IMR-90 (cell line): ENCODE data around the gene CPNE4. TPM values are rescaled to one million over a fixed set of nuclear protein-coding genes. Genes with fewer than 3 reads are reported as not detected.

ENCODE experiments used
- ATAC-seq: fragments of 200-7000 bp; cut with Tn5 transposase; 2 replicates; pipeline ENCODE4 v1.9.1; 2020; ENCODE audit warnings: low read depth, mild to moderate bottlenecking, moderate library complexity
- BruUV-seq: library from RNA; stranded (reverse); fragments of 400-500 nt; replicated peaks from 2 replicates; lab custom pipeline; 2021; lab: Mats Ljungman, UMichigan
- CTCF ChIA-PET: fragments of 300-600 bp; formaldehyde crosslinking; extraction: SDS; loops from one replicate; lab custom pipeline; 2021; ENCODE audit warnings: antibody characterized with exemption; lab: Yijun Ruan, JAX
- POLR2A ChIA-PET: fragments of 300-600 bp; sonication (Branson Sonifier 250); formaldehyde crosslinking; loops from one replicate; lab custom pipeline; 2022; ENCODE audit warnings: antibody characterized with exemption; ENCODE audit not compliant: unreplicated experiment; lab: Charles Lee
- DNase-seq: peaks from one replicate; pipeline ENCODE4 v3.0.0; 2013
- H2AFZ ChIP-seq: replicated peaks from 2 replicates; pipeline ENCODE3; 2013; ENCODE audit warnings: low read length, mild to moderate bottlenecking; ENCODE audit not compliant: poor library complexity
- H2AK5ac ChIP-seq: 2 replicates; pipeline ENCODE4 v1.6.1; 2013; ENCODE audit warnings: low read depth, low read length, inconsistent platforms
- H2AK9ac ChIP-seq: replicated peaks from 2 replicates; pipeline ENCODE3; 2013; ENCODE audit warnings: mild to moderate bottlenecking, low read depth, low read length, moderate library complexity; ENCODE audit not compliant: poor library complexity
- H2BK120ac ChIP-seq: 2 replicates; pipeline ENCODE4 v1.6.1; 2013; ENCODE audit warnings: low read depth, low read length, inconsistent platforms
- H2BK15ac ChIP-seq: 3 replicates; pipeline ENCODE4 v1.6.1; 2013; ENCODE audit warnings: low read depth, low read length, inconsistent platforms
- H2BK20ac ChIP-seq: 2 replicates; pipeline ENCODE4 v1.6.1; 2013; ENCODE audit warnings: low read depth, mild to moderate bottlenecking, inconsistent platforms, low read length, moderate library complexity
- H2BK5ac ChIP-seq: 2 replicates; pipeline ENCODE4 v1.6.1; 2013; ENCODE audit warnings: mild to moderate bottlenecking, low read depth, low read length, inconsistent platforms; ENCODE audit not compliant: poor library complexity, severe bottlenecking
- H3K14ac ChIP-seq: replicated peaks from 2 replicates; pipeline ENCODE4 v1.6.1; 2013; ENCODE audit warnings: low read depth, low read length, inconsistent platforms
- H3K18ac ChIP-seq: 2 replicates; pipeline ENCODE4 v1.6.1; 2013; ENCODE audit warnings: low read depth, low read length, control low read depth
- H3K23ac ChIP-seq: 2 replicates; pipeline ENCODE4 v1.6.1; 2013; ENCODE audit warnings: low read depth, low read length, inconsistent platforms
- H3K27ac ChIP-seq: 2 replicates; pipeline ENCODE4 v1.5.1; 2013; ENCODE audit warnings: mild to moderate bottlenecking, control low read depth, low read length; ENCODE audit not compliant: insufficient read depth
- H3K27me3 ChIP-seq: 2 replicates; pipeline ENCODE4 v1.6.1; 2013; ENCODE audit warnings: low read length; ENCODE audit not compliant: control insufficient read depth, insufficient read depth
- H3K36me3 ChIP-seq: 2 replicates; pipeline ENCODE4 v1.6.1; 2013; ENCODE audit warnings: low read length, mixed read lengths; ENCODE audit not compliant: control insufficient read depth, insufficient read depth
- H3K4ac ChIP-seq: 2 replicates; pipeline ENCODE4 v1.6.1; 2013; ENCODE audit warnings: low read depth, low read length, inconsistent platforms
- H3K4me1 ChIP-seq: 2 replicates; pipeline ENCODE4 v1.6.1; 2013; ENCODE audit warnings: low read length, mixed read lengths; ENCODE audit not compliant: control insufficient read depth, insufficient read depth
- H3K4me2 ChIP-seq: 2 replicates; pipeline ENCODE4 v1.6.1; 2013; ENCODE audit warnings: low read depth, mild to moderate bottlenecking, control low read depth, low read length, moderate library complexity
- H3K4me3 ChIP-seq: 2 replicates; pipeline ENCODE4 v1.5.1; 2013; ENCODE audit warnings: low read depth, mild to moderate bottlenecking, control low read depth, low read length, moderate library complexity; ENCODE audit not compliant: insufficient read depth
- H3K56ac ChIP-seq: 2 replicates; pipeline ENCODE4 v1.6.1; 2013; ENCODE audit warnings: low read length, inconsistent platforms; ENCODE audit not compliant: insufficient read depth; ENCODE audit errors: extremely low read depth
- H3K79me1 ChIP-seq, 2 experiments: 2 replicates each; pipeline ENCODE4 v1.6.1; 2013; ENCODE audit warnings: low read length in 2 of 2, inconsistent platforms in 1 of 2, low read depth in 1 of 2
- H3K9ac ChIP-seq: 2 replicates; pipeline ENCODE4 v1.6.1; 2013; ENCODE audit warnings: low read depth, low read length, control low read depth
- H3K9me1 ChIP-seq: 2 replicates; pipeline ENCODE4 v1.6.1; 2013; ENCODE audit warnings: low read length, inconsistent platforms; ENCODE audit not compliant: insufficient read depth
- H3K9me3 ChIP-seq: 2 replicates; pipeline ENCODE4 v1.6.1; 2013; ENCODE audit warnings: low read length; ENCODE audit not compliant: control insufficient read depth, insufficient read depth
- H4K20me1 ChIP-seq: 2 replicates; pipeline ENCODE4 v1.6.1; 2013; ENCODE audit warnings: low read length, inconsistent platforms; ENCODE audit not compliant: insufficient read depth
- H4K5ac ChIP-seq: 2 replicates; pipeline ENCODE4 v1.6.1; 2013; ENCODE audit warnings: mild to moderate bottlenecking, low read depth, low read length, control low read depth
- H4K8ac ChIP-seq, 2 experiments: 2 replicates each; pipeline ENCODE4 v1.6.1; 2013; ENCODE audit warnings: low read depth in 2 of 2, low read length in 2 of 2, control low read depth in 1 of 2, inconsistent platforms in 1 of 2
- H4K91ac ChIP-seq: 2 replicates; pipeline ENCODE4 v1.6.1; 2013; ENCODE audit warnings: low read depth, low read length, inconsistent platforms; ENCODE audit not compliant: insufficient read depth
- BHLHE40 ChIP-seq: fragments of 150-350 bp; IDR thresholded peaks from 2 replicates; pipeline ENCODE4 v1.6.1; 2016; ENCODE audit warnings: mild to moderate bottlenecking, low read depth, low read length
- CHD1 ChIP-seq: IDR thresholded peaks from 2 replicates; pipeline ENCODE4 v1.6.1; 2012; ENCODE audit warnings: low read depth, low read length, improper control_type of control experiment
- FOS ChIP-seq: fragments of 150-350 bp; IDR thresholded peaks from 2 replicates; pipeline ENCODE4 v1.6.1; 2016; ENCODE audit warnings: low read depth, low read length
- NFE2L2 ChIP-seq: fragments of 150-350 bp; IDR thresholded peaks from 2 replicates; pipeline ENCODE4 v1.6.1; 2016; ENCODE audit warnings: low read depth, mild to moderate bottlenecking, low read length
- RAD21 ChIP-seq: IDR thresholded peaks from 2 replicates; pipeline ENCODE4 v1.6.1; 2012; ENCODE audit warnings: low read length, improper control_type of control experiment
- RCOR1 ChIP-seq: IDR thresholded peaks from 2 replicates; pipeline ENCODE4 v1.6.1; 2012; ENCODE audit warnings: mild to moderate bottlenecking, low read length, improper control_type of control experiment; ENCODE audit not compliant: insufficient replicate concordance
- USF2 ChIP-seq: fragments of 150-350 bp; IDR thresholded peaks from 2 replicates; pipeline ENCODE4 v1.6.1; 2017; ENCODE audit warnings: mild to moderate bottlenecking, antibody characterized with exemption, low read length, low read depth
- WGBS, 2 experiments: methylation state at CpG; one replicate each; pipeline versions ENCODE4 v1.1.5 to v1.1.7; 2013; ENCODE audit warnings: missing lambda C conversion rate in 2 of 2; ENCODE audit not compliant: insufficient read length in 1 of 2; ENCODE audit errors: extremely low coverage in 2 of 2; 5-methylcytosine and 5-hydroxymethylcytosine counted together
- dilution Hi-C: fragments of 300-500 bp; cut with HindIII; formaldehyde crosslinking; loops from one replicate; pipeline ENCODE4 v1.14.3; 2018; ENCODE audit warnings: low sequenced_read_pairs; ENCODE audit not compliant: unreplicated experiment
- in situ Hi-C: fragments of 300-500 bp; cut with MboI; formaldehyde crosslinking; loops from 3 replicates; pipeline ENCODE4 v1.14.3; 2019; ENCODE audit warnings: low sequenced_read_pairs, inconsistent platforms, mixed read lengths
- intact Hi-C: fragments of 100-400 bp; cut with micrococcal nuclease; formaldehyde crosslinking; loops from 2 replicates; pipeline ENCODE4 v1.10.0; 2022
- polyA plus RNA-seq, 3 experiments: library from polyadenylated mRNA; depleted of rRNA; stranded (reverse); fragments of >200 nt; gene quantifications; 2 replicates each; pipeline ENCODE4 v1.2.3, GENCODE V29; 2012; ENCODE audit warnings: low replicate concordance in 1 of 3
- total RNA-seq: library from RNA; depleted of rRNA; stranded (reverse); fragments of >200 nt; gene quantifications from 2 replicates; pipeline ENCODE4 v1.2.3, GENCODE V29; 2012
- TF ChIP-seq, protein P1 (sequence below): fragments of 150-350 bp; IDR thresholded peaks from 2 replicates; pipeline ENCODE4 v1.6.1; 2016; ENCODE audit warnings: low read depth, mild to moderate bottlenecking, low read length, moderate library complexity, borderline replicate concordance

Gene CPNE4
- total and polyA plus RNA-seq, 2 of the 4 experiments (the other 2 are of a cell fraction): not detected

DNA sequence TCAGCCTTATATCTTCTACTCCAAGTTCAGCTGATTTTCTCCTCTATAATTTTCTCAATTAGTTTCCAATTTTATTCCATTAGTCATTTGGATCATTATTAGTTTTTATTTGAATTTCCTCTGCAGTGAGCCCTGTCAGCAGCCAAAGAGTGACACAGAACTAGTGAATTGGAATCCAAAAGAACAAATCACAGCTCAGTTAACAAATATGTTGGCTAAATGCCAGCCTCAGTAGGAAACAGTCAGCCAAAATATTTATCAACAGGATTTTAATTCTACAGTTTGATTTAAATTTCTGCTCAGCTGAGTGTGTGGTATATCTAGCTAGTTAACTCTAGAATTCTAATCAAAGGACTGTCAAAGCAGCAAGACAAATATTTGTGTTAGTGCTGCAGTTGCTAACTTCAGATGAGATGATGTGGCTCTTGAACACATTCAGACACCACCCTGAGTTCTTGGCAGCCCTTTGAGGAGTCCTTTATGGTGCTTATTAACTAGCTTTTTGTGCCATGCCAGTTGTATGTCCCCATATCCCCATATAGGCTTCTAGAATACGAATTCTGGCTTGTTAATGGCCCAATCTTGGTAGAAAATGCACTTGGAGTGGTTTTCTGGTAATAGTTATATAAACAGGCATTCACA is 194.5 kb downstream of the CPNE4 start:
- intact Hi-C loops (no loop called here), dilution Hi-C loops (no loop called here), in situ Hi-C loops (no loop called here)
- no peaks in the 10 kb centered on the region for H4K20me1 ChIP-seq
- no peak overlapping the region for H4K8ac ChIP-seq
- H3K4me1 ChIP-seq: no peaks in the 10 kb centered on the region
- no peak overlapping the region for H2BK120ac ChIP-seq
- no peak overlapping the region for H3K4me2 ChIP-seq
- H3K27ac ChIP-seq: no peak overlapping the region
- H3K9me3 ChIP-seq: no peaks in the 10 kb centered on the region
- no peak overlapping the region for H3K18ac ChIP-seq
- H3K14ac ChIP-seq: no peak overlapping the region
- no peak overlapping the region for H2BK5ac ChIP-seq
- no peaks in the 10 kb centered on the region for H3K9me1 ChIP-seq
- DNase-seq (no peak), ATAC-seq (no peak)
- WGBS, 2 experiments: no CpG with 5 or more reads among the region's 1 CpG
- H4K5ac ChIP-seq: no peak overlapping the region
- H3K4ac ChIP-seq: no peak overlapping the region
- H2AK9ac ChIP-seq: no peak overlapping the region
- H3K79me1 ChIP-seq: no peaks in the 10 kb centered on the region
- TF ChIP-seq RCOR1 (no peak), BHLHE40 (no peak), CHD1 (no peak), RAD21 (no peak), USF2 (no peak), FOS (no peak), NFE2L2 (no peak)
- TF ChIP-seq, protein P1, sequence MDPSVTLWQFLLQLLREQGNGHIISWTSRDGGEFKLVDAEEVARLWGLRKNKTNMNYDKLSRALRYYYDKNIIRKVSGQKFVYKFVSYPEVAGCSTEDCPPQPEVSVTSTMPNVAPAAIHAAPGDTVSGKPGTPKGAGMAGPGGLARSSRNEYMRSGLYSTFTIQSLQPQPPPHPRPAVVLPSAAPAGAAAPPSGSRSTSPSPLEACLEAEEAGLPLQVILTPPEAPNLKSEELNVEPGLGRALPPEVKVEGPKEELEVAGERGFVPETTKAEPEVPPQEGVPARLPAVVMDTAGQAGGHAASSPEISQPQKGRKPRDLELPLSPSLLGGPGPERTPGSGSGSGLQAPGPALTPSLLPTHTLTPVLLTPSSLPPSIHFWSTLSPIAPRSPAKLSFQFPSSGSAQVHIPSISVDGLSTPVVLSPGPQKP: no peak
- no peak overlapping the region for H2AFZ ChIP-seq
- no peak overlapping the region for H3K4me3 ChIP-seq
- no TSS peak for BruUV-seq
- H2BK15ac ChIP-seq: no peak overlapping the region
- CTCF ChIA-PET: no interaction called here
- no peak overlapping the region for H3K56ac ChIP-seq
- no peaks in the 10 kb centered on the region for H3K36me3 ChIP-seq
- POLR2A ChIA-PET: interaction anchor here (0.6 kb wide), 1 partner anchor 492 kb away, joined by 4 read pairs; no protein-coding TSS in a partner anchor
- no peak overlapping the region for H4K91ac ChIP-seq
- no peak overlapping the region for H2BK20ac ChIP-seq
- H3K27me3 ChIP-seq: no peaks in the 10 kb centered on the region
- H3K23ac ChIP-seq: no peak overlapping the region
- H3K9ac ChIP-seq: no peak overlapping the region
- H2AK5ac ChIP-seq: no peak overlapping the region
